ENCODE data around the gene FOLR2.

DNA sequence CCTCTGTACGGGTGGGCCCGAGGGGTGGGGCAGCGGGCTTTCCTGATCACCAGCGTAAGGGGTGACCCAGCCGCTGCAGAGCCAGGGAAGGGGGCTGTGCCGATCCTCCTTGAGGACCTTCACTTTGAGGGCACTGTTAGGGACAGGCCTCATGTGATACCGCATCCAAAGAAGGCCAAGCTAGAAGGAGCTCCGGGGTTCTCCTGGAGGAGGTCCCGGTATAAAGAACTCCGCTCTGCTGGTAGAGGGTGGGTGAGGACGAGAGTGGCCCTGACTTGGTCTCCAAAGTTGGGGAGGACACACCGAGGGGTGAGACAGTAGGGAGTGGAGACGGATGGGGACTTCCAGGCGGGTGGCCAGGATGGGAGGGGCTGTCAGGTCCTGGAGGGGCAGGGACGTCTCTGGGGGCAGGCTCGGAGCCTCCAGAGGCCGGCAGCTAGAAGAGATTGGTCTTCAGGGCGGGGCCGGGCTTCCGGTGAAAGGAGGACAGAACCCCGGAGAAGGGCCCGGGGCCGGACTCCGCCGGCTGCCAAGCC is 22.8 kb downstream of the FOLR2 start:
- TF ChIP-seq EP300 (IDR thresholded peaks at IDR 0.05; ENCODE audit: borderline replicate concordance), result no peak
- no peak for TF ChIP-seq YY1 (IDR thresholded peaks at IDR 0.05; ENCODE audit: low read depth)
- no peak for TF ChIP-seq TEAD4 (IDR thresholded peaks at IDR 0.05)
- no peak for TF ChIP-seq CEBPB (IDR thresholded peaks at IDR 0.05)
- no peak for TF ChIP-seq TAF1 (IDR thresholded peaks at IDR 0.05; ENCODE audit: low read depth)
- TF ChIP-seq TCF12 (IDR thresholded peaks at IDR 0.05; ENCODE audit: low read depth), result no peak
- TF ChIP-seq RAD21 (IDR thresholded peaks at IDR 0.05; ENCODE audit: low read depth), result no peak
- no peak for TF ChIP-seq MAX (IDR thresholded peaks at IDR 0.05)
- TF ChIP-seq, protein P1, sequence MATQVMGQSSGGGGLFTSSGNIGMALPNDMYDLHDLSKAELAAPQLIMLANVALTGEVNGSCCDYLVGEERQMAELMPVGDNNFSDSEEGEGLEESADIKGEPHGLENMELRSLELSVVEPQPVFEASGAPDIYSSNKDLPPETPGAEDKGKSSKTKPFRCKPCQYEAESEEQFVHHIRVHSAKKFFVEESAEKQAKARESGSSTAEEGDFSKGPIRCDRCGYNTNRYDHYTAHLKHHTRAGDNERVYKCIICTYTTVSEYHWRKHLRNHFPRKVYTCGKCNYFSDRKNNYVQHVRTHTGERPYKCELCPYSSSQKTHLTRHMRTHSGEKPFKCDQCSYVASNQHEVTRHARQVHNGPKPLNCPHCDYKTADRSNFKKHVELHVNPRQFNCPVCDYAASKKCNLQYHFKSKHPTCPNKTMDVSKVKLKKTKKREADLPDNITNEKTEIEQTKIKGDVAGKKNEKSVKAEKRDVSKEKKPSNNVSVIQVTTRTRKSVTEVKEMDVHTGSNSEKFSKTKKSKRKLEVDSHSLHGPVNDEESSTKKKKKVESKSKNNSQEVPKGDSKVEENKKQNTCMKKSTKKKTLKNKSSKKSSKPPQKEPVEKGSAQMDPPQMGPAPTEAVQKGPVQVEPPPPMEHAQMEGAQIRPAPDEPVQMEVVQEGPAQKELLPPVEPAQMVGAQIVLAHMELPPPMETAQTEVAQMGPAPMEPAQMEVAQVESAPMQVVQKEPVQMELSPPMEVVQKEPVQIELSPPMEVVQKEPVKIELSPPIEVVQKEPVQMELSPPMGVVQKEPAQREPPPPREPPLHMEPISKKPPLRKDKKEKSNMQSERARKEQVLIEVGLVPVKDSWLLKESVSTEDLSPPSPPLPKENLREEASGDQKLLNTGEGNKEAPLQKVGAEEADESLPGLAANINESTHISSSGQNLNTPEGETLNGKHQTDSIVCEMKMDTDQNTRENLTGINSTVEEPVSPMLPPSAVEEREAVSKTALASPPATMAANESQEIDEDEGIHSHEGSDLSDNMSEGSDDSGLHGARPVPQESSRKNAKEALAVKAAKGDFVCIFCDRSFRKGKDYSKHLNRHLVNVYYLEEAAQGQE (IDR thresholded peaks at IDR 0.05; ENCODE audit: low read depth), result no peak
- no peak for TF ChIP-seq EGR1 (IDR thresholded peaks at IDR 0.05)
- no peak for TF ChIP-seq CREB1 (IDR thresholded peaks at IDR 0.05; ENCODE audit: low read depth)
- no peak for TF ChIP-seq FOXM1 (IDR thresholded peaks at IDR 0.05; ENCODE audit: borderline replicate concordance, low read depth)
- TF ChIP-seq NFIC (IDR thresholded peaks at IDR 0.05), result no peak
- TF ChIP-seq, protein P2, sequence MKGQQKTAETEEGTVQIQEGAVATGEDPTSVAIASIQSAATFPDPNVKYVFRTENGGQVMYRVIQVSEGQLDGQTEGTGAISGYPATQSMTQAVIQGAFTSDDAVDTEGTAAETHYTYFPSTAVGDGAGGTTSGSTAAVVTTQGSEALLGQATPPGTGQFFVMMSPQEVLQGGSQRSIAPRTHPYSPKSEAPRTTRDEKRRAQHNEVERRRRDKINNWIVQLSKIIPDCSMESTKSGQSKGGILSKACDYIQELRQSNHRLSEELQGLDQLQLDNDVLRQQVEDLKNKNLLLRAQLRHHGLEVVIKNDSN (IDR thresholded peaks at IDR 0.05), result no peak

All from Ishikawa (cell line).